Neural cell (in vitro differentiated cells): ENCODE results near the gene INO80C. TPM values are rescaled to one million over a fixed set of nuclear protein-coding genes. Genes with fewer than 3 reads are reported as not detected.

Experiments
- H2AFZ ChIP-seq: fragments of 200-600, 300-800 bp; sonication (generic), shearing (Covaris generic); 2 replicates; pipeline ENCODE4 v1.6.0; 2014; ENCODE audit warnings: low read depth, mild to moderate bottlenecking, antibody characterized with exemption, low read length, moderate library complexity
- H3F3A ChIP-seq: fragments of 200-600 bp; shearing (Covaris generic); 2 replicates; pipeline ENCODE4 v1.6.1; 2016; ENCODE audit warnings: mild to moderate bottlenecking, moderate library complexity, mixed read lengths, antibody characterized with exemption, low read length; ENCODE audit not compliant: insufficient read depth, poor library complexity, severe bottlenecking
- H3K27ac ChIP-seq: fragments of 200-600, 300-800 bp; sonication (generic), shearing (Covaris generic); 2 replicates; pipeline ENCODE4 v1.5.1; 2014; ENCODE audit warnings: mild to moderate bottlenecking, low read length, moderate library complexity
- H3K27me3 ChIP-seq: fragments of 300-800, 200-600 bp; sonication (generic), shearing (Covaris generic); 2 replicates; pipeline ENCODE4 v1.6.0; 2014; ENCODE audit warnings: mild to moderate bottlenecking, low read depth, low read length, moderate library complexity; ENCODE audit not compliant: insufficient read depth
- H3K36me3 ChIP-seq: fragments of 300-800, 200-600 bp; sonication (generic), shearing (Covaris generic); 2 replicates; pipeline ENCODE4 v1.5.1; 2014; ENCODE audit warnings: mild to moderate bottlenecking, antibody characterized with exemption, low read length, moderate library complexity; ENCODE audit not compliant: insufficient read depth
- H3K4me2 ChIP-seq: fragments of 300-800, 200-600 bp; sonication (generic), shearing (Covaris generic); 2 replicates; pipeline ENCODE4 v1.6.0; 2014; ENCODE audit warnings: mild to moderate bottlenecking, low read length
- H3K4me3 ChIP-seq: fragments of 300-800, 200-600 bp; sonication (generic), shearing (Covaris generic); 2 replicates; pipeline ENCODE4 v1.5.1; 2014; ENCODE audit warnings: mild to moderate bottlenecking, low read length, moderate library complexity
- H3K79me2 ChIP-seq: fragments of 200-600 bp; shearing (Covaris generic); replicated peaks from 2 replicates; pipeline ENCODE4 v1.6.0; 2014; ENCODE audit warnings: mild to moderate bottlenecking, low read length, moderate library complexity; ENCODE audit not compliant: insufficient read depth
- H3K9ac ChIP-seq: fragments of 300-800, 200-600 bp; sonication (generic), shearing (Covaris generic); 2 replicates; pipeline ENCODE4 v1.6.1; 2016; ENCODE audit warnings: mild to moderate bottlenecking, low read length, mixed read lengths
- H3K9me2 ChIP-seq: fragments of 200-600 bp; shearing (Covaris generic); 2 replicates; pipeline ENCODE4 v1.6.1; 2016; ENCODE audit warnings: mild to moderate bottlenecking, low read length, mixed read lengths; ENCODE audit not compliant: insufficient read depth
- H3K9me3 ChIP-seq: fragments of 200-600, 300-800 bp; sonication (generic), shearing (Covaris generic); 2 replicates; pipeline ENCODE4 v1.6.1; 2016; ENCODE audit warnings: mild to moderate bottlenecking, mixed run types, low read length, moderate library complexity, mixed read lengths
- H4K20me1 ChIP-seq: fragments of 200-600 bp; shearing (Covaris generic); 2 replicates; pipeline ENCODE4 v1.6.1; 2016; ENCODE audit warnings: mild to moderate bottlenecking, mixed run types; ENCODE audit not compliant: insufficient read depth
- EP300 ChIP-seq: fragments of 450-650 bp; conservative IDR thresholded peaks from 2 replicates; pipeline ENCODE4 v1.6.1; 2014; ENCODE audit warnings: antibody characterized with exemption, mild to moderate bottlenecking, moderate library complexity; ENCODE audit not compliant: poor library complexity, severe bottlenecking
- EZH2 ChIP-seq: fragments of 200-600, 300-800 bp; shearing (Covaris generic), sonication (generic); IDR thresholded peaks from 2 replicates; pipeline ENCODE4 v1.6.1; 2014; ENCODE audit warnings: antibody characterized with exemption, low read length, borderline replicate concordance, mild to moderate bottlenecking; ENCODE audit not compliant: insufficient read depth, poor library complexity, severe bottlenecking
- MXI1 ChIP-seq: fragments of 450-650 bp; conservative IDR thresholded peaks from 2 replicates; pipeline ENCODE4 v1.6.1; 2014; ENCODE audit warnings: antibody characterized with exemption, mild to moderate bottlenecking; ENCODE audit not compliant: poor library complexity, severe bottlenecking
- POLR2AphosphoS5 ChIP-seq: IDR thresholded peaks from 2 replicates; pipeline ENCODE4 v1.6.1; 2012
- RAD21 ChIP-seq: fragments of 450-650 bp; conservative IDR thresholded peaks from 2 replicates; pipeline ENCODE4 v1.6.1; 2014; ENCODE audit warnings: antibody characterized with exemption, mild to moderate bottlenecking, moderate library complexity
- SMC3 ChIP-seq: fragments of 450-650 bp; conservative IDR thresholded peaks from 2 replicates; pipeline ENCODE4 v1.6.1; 2014; ENCODE audit warnings: antibody characterized with exemption, mild to moderate bottlenecking, moderate library complexity; ENCODE audit not compliant: poor library complexity
- TAF1 ChIP-seq: IDR thresholded peaks from 2 replicates; pipeline ENCODE4 v1.6.1; 2012; ENCODE audit warnings: low read depth
- polyA plus RNA-seq: library from polyadenylated mRNA; depleted of rRNA; stranded (reverse); fragments of >200 nt; gene quantifications from 2 replicates; pipeline ENCODE4 v1.2.3, GENCODE V29; 2014
- TF ChIP-seq, protein P1 (sequence below): IDR thresholded peaks from 2 replicates; pipeline ENCODE4 v1.6.1; 2012; ENCODE audit warnings: borderline replicate concordance
- TF ChIP-seq, protein P2 (sequence below): fragments of 450-650 bp; IDR thresholded peaks from 2 replicates; pipeline ENCODE4 v1.5.1; 2014; ENCODE audit warnings: antibody characterized with exemption, mild to moderate bottlenecking, moderate library complexity; ENCODE audit not compliant: poor library complexity, severe bottlenecking

INO80C gene
- polyA plus RNA-seq, 1 donor from 2014 or later = 30.5 TPM

DNA sequence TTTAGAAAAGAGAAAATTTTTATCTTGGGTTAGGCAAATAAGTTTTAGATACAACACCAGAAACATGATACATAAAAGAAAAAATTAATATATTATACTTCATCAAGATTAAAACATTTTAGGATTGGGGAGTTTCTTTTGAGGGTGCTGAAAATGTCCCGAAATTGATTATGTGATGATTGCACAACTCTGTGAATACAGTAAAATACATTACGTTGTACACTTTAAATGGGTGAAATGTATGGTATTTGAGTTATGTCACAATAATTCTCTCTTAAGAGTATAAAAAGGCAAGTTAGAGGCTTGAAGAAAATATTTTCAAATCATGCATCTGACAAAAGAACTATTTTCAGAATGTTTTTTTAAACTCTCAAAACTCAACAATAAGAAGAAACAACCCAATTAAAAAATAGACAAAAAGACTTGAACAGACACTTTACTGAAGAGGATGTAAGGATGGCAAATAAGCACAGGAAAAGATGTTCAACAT is 36.2 kb upstream of the INO80C start:
- H3K27me3 ChIP-seq = no peaks in the 10 kb centered on the region
- no peaks in the 10 kb centered on the region for H3F3A ChIP-seq
- H3K9ac ChIP-seq = no peak overlapping the region
- no peaks in the 10 kb centered on the region for H3K9me3 ChIP-seq
- no peak overlapping the region for H2AFZ ChIP-seq
- TF ChIP-seq SMC3 (no peak), MXI1 (no peak), POLR2AphosphoS5 (no peak), EP300 (no peak)
- TF ChIP-seq, protein P1, sequence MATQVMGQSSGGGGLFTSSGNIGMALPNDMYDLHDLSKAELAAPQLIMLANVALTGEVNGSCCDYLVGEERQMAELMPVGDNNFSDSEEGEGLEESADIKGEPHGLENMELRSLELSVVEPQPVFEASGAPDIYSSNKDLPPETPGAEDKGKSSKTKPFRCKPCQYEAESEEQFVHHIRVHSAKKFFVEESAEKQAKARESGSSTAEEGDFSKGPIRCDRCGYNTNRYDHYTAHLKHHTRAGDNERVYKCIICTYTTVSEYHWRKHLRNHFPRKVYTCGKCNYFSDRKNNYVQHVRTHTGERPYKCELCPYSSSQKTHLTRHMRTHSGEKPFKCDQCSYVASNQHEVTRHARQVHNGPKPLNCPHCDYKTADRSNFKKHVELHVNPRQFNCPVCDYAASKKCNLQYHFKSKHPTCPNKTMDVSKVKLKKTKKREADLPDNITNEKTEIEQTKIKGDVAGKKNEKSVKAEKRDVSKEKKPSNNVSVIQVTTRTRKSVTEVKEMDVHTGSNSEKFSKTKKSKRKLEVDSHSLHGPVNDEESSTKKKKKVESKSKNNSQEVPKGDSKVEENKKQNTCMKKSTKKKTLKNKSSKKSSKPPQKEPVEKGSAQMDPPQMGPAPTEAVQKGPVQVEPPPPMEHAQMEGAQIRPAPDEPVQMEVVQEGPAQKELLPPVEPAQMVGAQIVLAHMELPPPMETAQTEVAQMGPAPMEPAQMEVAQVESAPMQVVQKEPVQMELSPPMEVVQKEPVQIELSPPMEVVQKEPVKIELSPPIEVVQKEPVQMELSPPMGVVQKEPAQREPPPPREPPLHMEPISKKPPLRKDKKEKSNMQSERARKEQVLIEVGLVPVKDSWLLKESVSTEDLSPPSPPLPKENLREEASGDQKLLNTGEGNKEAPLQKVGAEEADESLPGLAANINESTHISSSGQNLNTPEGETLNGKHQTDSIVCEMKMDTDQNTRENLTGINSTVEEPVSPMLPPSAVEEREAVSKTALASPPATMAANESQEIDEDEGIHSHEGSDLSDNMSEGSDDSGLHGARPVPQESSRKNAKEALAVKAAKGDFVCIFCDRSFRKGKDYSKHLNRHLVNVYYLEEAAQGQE = no peak
- no peaks in the 10 kb centered on the region for H3K79me2 ChIP-seq
- no peaks in the 10 kb centered on the region for H3K9me2 ChIP-seq
- H3K4me3 ChIP-seq = no peak overlapping the region
- H3K27ac ChIP-seq = no peak overlapping the region
- H3K4me2 ChIP-seq = no peak overlapping the region
- no peaks in the 10 kb centered on the region for H4K20me1 ChIP-seq
- H3K36me3 ChIP-seq = no peaks in the 10 kb centered on the region

DNA sequence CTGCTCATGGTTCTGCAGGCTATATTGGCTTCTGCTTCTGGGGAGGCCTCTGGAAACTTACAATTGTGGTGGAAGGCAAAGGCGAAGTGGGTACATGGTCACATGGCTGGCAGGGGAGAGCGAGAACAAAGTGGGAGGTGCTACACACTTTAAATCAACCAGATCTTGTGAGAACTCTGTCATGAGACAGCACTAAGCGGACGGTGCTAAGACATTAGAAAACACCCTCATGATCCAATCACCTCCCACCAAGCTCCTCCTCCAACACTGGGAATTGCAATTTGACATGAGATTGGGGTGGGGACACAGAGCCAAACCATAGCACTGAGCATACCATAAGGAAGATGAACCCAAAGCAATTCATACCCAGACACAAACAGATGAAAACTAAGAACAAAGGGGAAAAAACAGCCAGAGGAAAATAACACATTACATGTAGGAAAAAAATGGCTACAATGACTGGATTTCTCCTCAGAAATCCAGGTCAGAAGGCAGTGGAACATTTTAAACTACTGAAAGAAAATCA is 31.1 kb upstream of the INO80C start:
- TF ChIP-seq, protein P2, sequence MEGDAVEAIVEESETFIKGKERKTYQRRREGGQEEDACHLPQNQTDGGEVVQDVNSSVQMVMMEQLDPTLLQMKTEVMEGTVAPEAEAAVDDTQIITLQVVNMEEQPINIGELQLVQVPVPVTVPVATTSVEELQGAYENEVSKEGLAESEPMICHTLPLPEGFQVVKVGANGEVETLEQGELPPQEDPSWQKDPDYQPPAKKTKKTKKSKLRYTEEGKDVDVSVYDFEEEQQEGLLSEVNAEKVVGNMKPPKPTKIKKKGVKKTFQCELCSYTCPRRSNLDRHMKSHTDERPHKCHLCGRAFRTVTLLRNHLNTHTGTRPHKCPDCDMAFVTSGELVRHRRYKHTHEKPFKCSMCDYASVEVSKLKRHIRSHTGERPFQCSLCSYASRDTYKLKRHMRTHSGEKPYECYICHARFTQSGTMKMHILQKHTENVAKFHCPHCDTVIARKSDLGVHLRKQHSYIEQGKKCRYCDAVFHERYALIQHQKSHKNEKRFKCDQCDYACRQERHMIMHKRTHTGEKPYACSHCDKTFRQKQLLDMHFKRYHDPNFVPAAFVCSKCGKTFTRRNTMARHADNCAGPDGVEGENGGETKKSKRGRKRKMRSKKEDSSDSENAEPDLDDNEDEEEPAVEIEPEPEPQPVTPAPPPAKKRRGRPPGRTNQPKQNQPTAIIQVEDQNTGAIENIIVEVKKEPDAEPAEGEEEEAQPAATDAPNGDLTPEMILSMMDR = no peak
- TF ChIP-seq RAD21 = no peak
- TF ChIP-seq SMC3 = no peak
- no peak for TF ChIP-seq EZH2
- TF ChIP-seq TAF1 = no peak
- no peak for TF ChIP-seq POLR2AphosphoS5
- TF ChIP-seq EP300 = no peak
- TF ChIP-seq, protein P1 = no peak
- TF ChIP-seq MXI1 = no peak
- H3K9ac ChIP-seq = no peak overlapping the region
- no peaks in the 10 kb centered on the region for H3K9me2 ChIP-seq
- H3F3A ChIP-seq = peaks cover 5% of the 10 kb centered on the region
- H2AFZ ChIP-seq = no peak overlapping the region
- H3K27me3 ChIP-seq = no peaks in the 10 kb centered on the region
- no peak overlapping the region for H3K4me2 ChIP-seq
- no peaks in the 10 kb centered on the region for H3K9me3 ChIP-seq
- H3K4me3 ChIP-seq = no peak overlapping the region
- no peak overlapping the region for H3K27ac ChIP-seq
- H3K36me3 ChIP-seq = no peaks in the 10 kb centered on the region
- H3K79me2 ChIP-seq = no peaks in the 10 kb centered on the region
- no peaks in the 10 kb centered on the region for H4K20me1 ChIP-seq
